GM18517 (cell line): Measurements from ENCODE around the gene CUL1.

Experiments
- ATAC-seq: cut with Tn5 transposase; IDR thresholded peaks from one replicate; pipeline ENCODE4 v1.9.1; 2021; ENCODE audit warnings: mild to moderate bottlenecking, moderate library complexity; ENCODE audit not compliant: unreplicated experiment

CUL1 gene

GRCh38 chr7:148753224-148753623, 54.5 kb downstream of the CUL1 start:
- no peak for ATAC-seq

- no peak for ATAC-seq
These were observed 56.2 kb downstream of the CUL1 start for GRCh38 chr7:148754912-148755311.

- no peak for ATAC-seq
These were observed 63.0 kb downstream of the CUL1 start for GRCh38 chr7:148761499-148762278.

- ATAC-seq, result no peak
These were observed 64.9 kb downstream of the CUL1 start for GRCh38 chr7:148763622-148764021.

GRCh38 chr7:148770004-148770403, 71.3 kb downstream of the CUL1 start:
- ATAC-seq, result no peak

- ATAC-seq, result no peak
These were observed 73.8 kb downstream of the CUL1 start for GRCh38 chr7:148772297-148773089.

- peak; percentile 83 for ATAC-seq
These were observed 74.6 kb downstream of the CUL1 start for GRCh38 chr7:148773334-148773733.

- ATAC-seq, result no peak
These were observed 75.8 kb downstream of the CUL1 start for GRCh38 chr7:148774471-148774870.

- ATAC-seq, result no peak
These were observed 84.2 kb downstream of the CUL1 start for GRCh38 chr7:148782757-148783456.

GRCh38 chr7:148783801-148784527, 85.3 kb downstream of the CUL1 start:
- no peak for ATAC-seq

- ATAC-seq, result no peak
These were observed 89.0 kb downstream of the CUL1 start for GRCh38 chr7:148787571-148788295.

- ATAC-seq, result no peak
These were observed 90.5 kb downstream of the CUL1 start for GRCh38 chr7:148789220-148789619.

- no peak for ATAC-seq
These were observed 91.5 kb downstream of the CUL1 start for GRCh38 chr7:148790131-148790726.

GRCh38 chr7:148790850-148791249, 92.1 kb downstream of the CUL1 start:
- no peak for ATAC-seq

GRCh38 chr7:148791546-148791945, 92.8 kb downstream of the CUL1 start:
- ATAC-seq, result no peak

- no peak for ATAC-seq
These were observed 94.9 kb downstream of the CUL1 start for GRCh38 chr7:148793590-148793989.

- ATAC-seq, result no peak
These were observed 95.8 kb downstream of the CUL1 start for GRCh38 chr7:148794476-148794875.

GRCh38 chr7:148796841-148797240, 98.1 kb downstream of the CUL1 start:
- no peak for ATAC-seq

GRCh38 chr7:148799893-148800555, 101.3 kb downstream of the CUL1 start:
- no peak for ATAC-seq
